ENCODE data around the gene GTF2I. TPM values are rescaled to one million over a fixed set of nuclear protein-coding genes. Genes with fewer than 3 reads are reported as not detected.

The GTF2I gene
- total and polyA plus RNA-seq, 4 donors: 27.4 to 97.9 (median 65.8) TPM

DNA sequence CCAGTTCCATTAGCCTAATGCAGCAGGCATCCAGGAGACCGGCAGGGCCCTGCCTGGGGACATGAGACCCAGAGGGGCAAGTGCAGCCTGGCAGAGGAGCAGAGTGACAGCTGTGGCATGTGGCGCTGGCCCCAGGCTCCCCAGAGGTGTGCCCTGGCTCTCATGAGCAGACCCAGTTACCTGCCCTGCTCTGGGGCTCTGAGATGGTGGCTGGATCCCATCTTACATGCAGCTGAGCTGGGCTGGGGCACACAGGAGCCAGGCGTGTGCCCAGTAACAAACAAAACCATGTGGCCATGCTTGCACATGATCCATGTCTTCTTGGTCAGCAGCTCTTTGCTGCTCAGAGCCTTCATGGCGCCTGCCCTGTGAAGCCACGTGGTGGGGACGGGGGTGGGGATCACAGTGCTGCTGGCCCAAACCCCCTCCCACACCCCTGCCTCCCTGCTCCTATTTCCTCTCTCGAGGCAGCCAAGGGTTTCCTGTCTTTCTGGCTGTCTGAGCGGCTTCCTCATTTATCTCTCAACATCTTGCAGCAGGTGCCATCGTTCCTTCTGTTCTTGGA is 40.3 kb upstream of the GTF2I start:
- Histone ChIP-seq H3K4me3 (ENCODE audit: low read depth in 1 of 3, low read length in 3 of 3) (no peak overlapping the region), H3K9me3 (ENCODE audit: control insufficient read depth in 4 of 4, low read length in 3 of 4) (no peaks in the 10 kb centered on the region), H3K27me3 (ENCODE audit: control insufficient read depth in 4 of 4, insufficient read depth in 4 of 4, low read length in 3 of 4) (no peaks in the 10 kb centered on the region), H3K27ac (ENCODE audit: low read depth in 1 of 2, low read length in 2 of 2) (no peak overlapping the region), H3K36me3 (ENCODE audit: control insufficient read depth in 4 of 4, insufficient read depth in 3 of 4, low read depth in 1 of 4, low read length in 3 of 4) (no peaks in the 10 kb centered on the region), H3K4me1 (ENCODE audit: control insufficient read depth in 4 of 4, insufficient read depth in 4 of 4, low read length in 3 of 4) (no peaks in the 10 kb centered on the region), H3K9ac (ENCODE audit: low read depth in 1 of 2, low read length in 2 of 2) (no peak overlapping the region)
- 78% methylated on average over 9 of the region's 9 CpGs for WGBS
- TF ChIP-seq MAX (IDR thresholded peaks at IDR 0.05) (no peak), HNF4A (conservative IDR thresholded peaks at IDR 0.05) (no peak), GABPA (IDR thresholded peaks at IDR 0.05 in 1 of 2, conservative IDR thresholded peaks at IDR 0.05 in 1 of 2) (no peak), NR2F2 (IDR thresholded peaks at IDR 0.05) (no peak), FOXA2 (IDR thresholded peaks at IDR 0.05) (no peak)
- TF ChIP-seq, protein P1, sequence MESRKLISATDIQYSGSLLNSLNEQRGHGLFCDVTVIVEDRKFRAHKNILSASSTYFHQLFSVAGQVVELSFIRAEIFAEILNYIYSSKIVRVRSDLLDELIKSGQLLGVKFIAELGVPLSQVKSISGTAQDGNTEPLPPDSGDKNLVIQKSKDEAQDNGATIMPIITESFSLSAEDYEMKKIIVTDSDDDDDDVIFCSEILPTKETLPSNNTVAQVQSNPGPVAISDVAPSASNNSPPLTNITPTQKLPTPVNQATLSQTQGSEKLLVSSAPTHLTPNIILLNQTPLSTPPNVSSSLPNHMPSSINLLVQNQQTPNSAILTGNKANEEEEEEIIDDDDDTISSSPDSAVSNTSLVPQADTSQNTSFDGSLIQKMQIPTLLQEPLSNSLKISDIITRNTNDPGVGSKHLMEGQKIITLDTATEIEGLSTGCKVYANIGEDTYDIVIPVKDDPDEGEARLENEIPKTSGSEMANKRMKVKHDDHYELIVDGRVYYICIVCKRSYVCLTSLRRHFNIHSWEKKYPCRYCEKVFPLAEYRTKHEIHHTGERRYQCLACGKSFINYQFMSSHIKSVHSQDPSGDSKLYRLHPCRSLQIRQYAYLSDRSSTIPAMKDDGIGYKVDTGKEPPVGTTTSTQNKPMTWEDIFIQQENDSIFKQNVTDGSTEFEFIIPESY (IDR thresholded peaks at IDR 0.05): no peak
- no peak for DNase-seq (ENCODE audit: low spot score)

DNA sequence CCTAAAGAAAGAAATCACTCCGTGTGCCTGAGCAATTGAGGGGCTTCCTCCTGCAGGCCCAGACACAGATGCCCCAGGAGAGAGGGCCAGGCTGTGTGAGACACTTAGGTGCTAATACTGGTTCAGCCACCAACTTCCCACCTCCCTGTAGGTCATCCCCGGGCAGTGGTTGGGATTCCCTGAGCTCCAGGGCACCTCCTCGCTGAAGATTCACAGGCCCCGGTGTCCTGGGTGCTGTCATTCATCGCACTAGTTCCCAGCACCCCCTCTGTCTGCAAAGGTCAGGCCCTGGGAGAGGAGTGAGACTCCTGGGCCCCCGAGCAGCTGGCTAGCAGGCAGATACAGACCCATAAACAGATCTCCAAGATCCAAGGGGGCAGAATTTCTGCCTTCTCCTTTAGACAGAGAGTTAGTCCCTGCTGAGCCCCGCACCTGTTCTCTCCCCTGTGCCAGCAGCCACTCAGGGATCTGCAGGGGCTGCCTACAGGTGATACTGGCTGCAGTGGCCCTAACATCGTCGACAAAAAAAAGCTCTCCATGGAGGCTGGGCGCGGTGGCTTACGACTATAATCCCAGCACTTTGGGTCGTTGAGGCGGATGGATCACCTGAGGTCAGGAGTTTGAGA is 38.2 kb upstream of the GTF2I start:
- H3K9me3 ChIP-seq (ENCODE audit: control insufficient read depth in 4 of 4, low read length in 3 of 4): no peaks in the 10 kb centered on the region
- H3K4me3 ChIP-seq (ENCODE audit: low read depth in 1 of 3, low read length in 3 of 3): no peak overlapping the region
- no peaks in the 10 kb centered on the region for H3K36me3 ChIP-seq (ENCODE audit: control insufficient read depth in 4 of 4, insufficient read depth in 3 of 4, low read depth in 1 of 4, low read length in 3 of 4)
- TF ChIP-seq FOXA1 (IDR thresholded peaks at IDR 0.05) (no peak), RXRA (IDR thresholded peaks at IDR 0.05) (no peak), JUND (IDR thresholded peaks at IDR 0.05) (no peak), NR2F2 (IDR thresholded peaks at IDR 0.05) (no peak), RAD21 (IDR thresholded peaks at IDR 0.05) (no peak)
- TF ChIP-seq, protein P2, sequence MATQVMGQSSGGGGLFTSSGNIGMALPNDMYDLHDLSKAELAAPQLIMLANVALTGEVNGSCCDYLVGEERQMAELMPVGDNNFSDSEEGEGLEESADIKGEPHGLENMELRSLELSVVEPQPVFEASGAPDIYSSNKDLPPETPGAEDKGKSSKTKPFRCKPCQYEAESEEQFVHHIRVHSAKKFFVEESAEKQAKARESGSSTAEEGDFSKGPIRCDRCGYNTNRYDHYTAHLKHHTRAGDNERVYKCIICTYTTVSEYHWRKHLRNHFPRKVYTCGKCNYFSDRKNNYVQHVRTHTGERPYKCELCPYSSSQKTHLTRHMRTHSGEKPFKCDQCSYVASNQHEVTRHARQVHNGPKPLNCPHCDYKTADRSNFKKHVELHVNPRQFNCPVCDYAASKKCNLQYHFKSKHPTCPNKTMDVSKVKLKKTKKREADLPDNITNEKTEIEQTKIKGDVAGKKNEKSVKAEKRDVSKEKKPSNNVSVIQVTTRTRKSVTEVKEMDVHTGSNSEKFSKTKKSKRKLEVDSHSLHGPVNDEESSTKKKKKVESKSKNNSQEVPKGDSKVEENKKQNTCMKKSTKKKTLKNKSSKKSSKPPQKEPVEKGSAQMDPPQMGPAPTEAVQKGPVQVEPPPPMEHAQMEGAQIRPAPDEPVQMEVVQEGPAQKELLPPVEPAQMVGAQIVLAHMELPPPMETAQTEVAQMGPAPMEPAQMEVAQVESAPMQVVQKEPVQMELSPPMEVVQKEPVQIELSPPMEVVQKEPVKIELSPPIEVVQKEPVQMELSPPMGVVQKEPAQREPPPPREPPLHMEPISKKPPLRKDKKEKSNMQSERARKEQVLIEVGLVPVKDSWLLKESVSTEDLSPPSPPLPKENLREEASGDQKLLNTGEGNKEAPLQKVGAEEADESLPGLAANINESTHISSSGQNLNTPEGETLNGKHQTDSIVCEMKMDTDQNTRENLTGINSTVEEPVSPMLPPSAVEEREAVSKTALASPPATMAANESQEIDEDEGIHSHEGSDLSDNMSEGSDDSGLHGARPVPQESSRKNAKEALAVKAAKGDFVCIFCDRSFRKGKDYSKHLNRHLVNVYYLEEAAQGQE (IDR thresholded peaks at IDR 0.05): no peak
- TF ChIP-seq, protein P3, sequence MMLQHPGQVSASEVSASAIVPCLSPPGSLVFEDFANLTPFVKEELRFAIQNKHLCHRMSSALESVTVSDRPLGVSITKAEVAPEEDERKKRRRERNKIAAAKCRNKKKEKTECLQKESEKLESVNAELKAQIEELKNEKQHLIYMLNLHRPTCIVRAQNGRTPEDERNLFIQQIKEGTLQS (IDR thresholded peaks at IDR 0.05): no peak
- no peaks in the 10 kb centered on the region for H3K27me3 ChIP-seq (ENCODE audit: control insufficient read depth in 4 of 4, insufficient read depth in 4 of 4, low read length in 3 of 4)
- no peak overlapping the region for H3K27ac ChIP-seq (ENCODE audit: low read depth in 1 of 2, low read length in 2 of 2)
- DNase-seq (ENCODE audit: low spot score): no peak
- H3K9ac ChIP-seq (ENCODE audit: low read depth in 1 of 2, low read length in 2 of 2): no peak overlapping the region
- 94% methylated on average over 14 of the region's 14 CpGs for WGBS
- no peaks in the 10 kb centered on the region for H3K4me1 ChIP-seq (ENCODE audit: control insufficient read depth in 4 of 4, insufficient read depth in 4 of 4, low read length in 3 of 4)
